Measurements from ENCODE around the gene CASZ1.

GRCh38 chr1:10755970-10756521, 40.4 kb downstream of the CASZ1 start:
- TF ChIP-seq EP300 (IDR thresholded peaks at IDR 0.05; ENCODE audit: borderline replicate concordance) (no peak), NFIC (IDR thresholded peaks at IDR 0.05) (no peak), TCF12 (IDR thresholded peaks at IDR 0.05; ENCODE audit: low read depth) (no peak), TAF1 (IDR thresholded peaks at IDR 0.05; ENCODE audit: low read depth) (no peak), YY1 (IDR thresholded peaks at IDR 0.05; ENCODE audit: low read depth) (no peak), MAX (IDR thresholded peaks at IDR 0.05) (no peak)
- TF ChIP-seq, protein P1, sequence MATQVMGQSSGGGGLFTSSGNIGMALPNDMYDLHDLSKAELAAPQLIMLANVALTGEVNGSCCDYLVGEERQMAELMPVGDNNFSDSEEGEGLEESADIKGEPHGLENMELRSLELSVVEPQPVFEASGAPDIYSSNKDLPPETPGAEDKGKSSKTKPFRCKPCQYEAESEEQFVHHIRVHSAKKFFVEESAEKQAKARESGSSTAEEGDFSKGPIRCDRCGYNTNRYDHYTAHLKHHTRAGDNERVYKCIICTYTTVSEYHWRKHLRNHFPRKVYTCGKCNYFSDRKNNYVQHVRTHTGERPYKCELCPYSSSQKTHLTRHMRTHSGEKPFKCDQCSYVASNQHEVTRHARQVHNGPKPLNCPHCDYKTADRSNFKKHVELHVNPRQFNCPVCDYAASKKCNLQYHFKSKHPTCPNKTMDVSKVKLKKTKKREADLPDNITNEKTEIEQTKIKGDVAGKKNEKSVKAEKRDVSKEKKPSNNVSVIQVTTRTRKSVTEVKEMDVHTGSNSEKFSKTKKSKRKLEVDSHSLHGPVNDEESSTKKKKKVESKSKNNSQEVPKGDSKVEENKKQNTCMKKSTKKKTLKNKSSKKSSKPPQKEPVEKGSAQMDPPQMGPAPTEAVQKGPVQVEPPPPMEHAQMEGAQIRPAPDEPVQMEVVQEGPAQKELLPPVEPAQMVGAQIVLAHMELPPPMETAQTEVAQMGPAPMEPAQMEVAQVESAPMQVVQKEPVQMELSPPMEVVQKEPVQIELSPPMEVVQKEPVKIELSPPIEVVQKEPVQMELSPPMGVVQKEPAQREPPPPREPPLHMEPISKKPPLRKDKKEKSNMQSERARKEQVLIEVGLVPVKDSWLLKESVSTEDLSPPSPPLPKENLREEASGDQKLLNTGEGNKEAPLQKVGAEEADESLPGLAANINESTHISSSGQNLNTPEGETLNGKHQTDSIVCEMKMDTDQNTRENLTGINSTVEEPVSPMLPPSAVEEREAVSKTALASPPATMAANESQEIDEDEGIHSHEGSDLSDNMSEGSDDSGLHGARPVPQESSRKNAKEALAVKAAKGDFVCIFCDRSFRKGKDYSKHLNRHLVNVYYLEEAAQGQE (IDR thresholded peaks at IDR 0.05; ENCODE audit: low read depth): no peak

Measured in Ishikawa (cell line).